Measurements from ENCODE around the gene IFI6. TPM values are rescaled to one million over a fixed set of nuclear protein-coding genes. Genes with fewer than 3 reads are reported as not detected.

The IFI6 gene
- total RNA-seq, 1 experiment from 2014 or later, result 4.3 TPM

GRCh38 chr1:27633640-27634176, 38.3 kb downstream of the IFI6 start:
- Histone ChIP-seq H2BK15ac (ENCODE audit: low read depth, low read length) (no peak overlapping the region), H3K27me3 (ENCODE audit: insufficient read depth, low read length) (peaks cover 19% of the 10 kb centered on the region; the same call in 1 of the 2 replicates), H3K79me2 (ENCODE audit: insufficient read depth, low read length) (no peaks in the 10 kb centered on the region), H2AK5ac (ENCODE audit: insufficient read length, low read length) (no peak overlapping the region), H4K5ac (ENCODE audit: insufficient read length, low read depth, low read length) (no peak overlapping the region), H3K27ac (ENCODE audit: insufficient read length, low read depth, low read length) (no peak overlapping the region), H4K8ac (replicated peaks; ENCODE audit: insufficient read length, low read depth, low read length) (no peak overlapping the region), H3K23me2 (ENCODE audit: insufficient read length, low read depth, low read length, poor library complexity, severe bottlenecking) (peaks cover 8% of the 10 kb centered on the region), H2BK120ac (ENCODE audit: low read depth, low read length, poor library complexity, severe bottlenecking) (no peak overlapping the region), H2AFZ (ENCODE audit: low read length) (no peak overlapping the region), H3K4me2 (ENCODE audit: insufficient read depth, insufficient read length, low read length) (peak overlapping the region; percentile 38), H3K23ac (ENCODE audit: insufficient read length, low read depth, low read length) (no peak overlapping the region), H3K56ac (ENCODE audit: insufficient read length, low read depth, low read length) (no peak overlapping the region), H3K14ac (ENCODE audit: insufficient read depth, low read length) (no peak overlapping the region), H3T11ph (ENCODE audit: low read length) (no peak overlapping the region), H2BK5ac (ENCODE audit: insufficient read length, low read length) (no peak overlapping the region), H2BK20ac (ENCODE audit: low read depth, low read length, poor library complexity, severe bottlenecking) (no peak overlapping the region), H3K79me1 (ENCODE audit: insufficient read depth, low read depth, low read length, poor library complexity, severe bottlenecking) (no peaks in the 10 kb centered on the region), H4K91ac (ENCODE audit: insufficient read length, low read depth, low read length) (no peak overlapping the region), H4K20me1 (ENCODE audit: control insufficient read depth, insufficient read depth, insufficient read length) (no peaks in the 10 kb centered on the region), H3K4me1 (ENCODE audit: insufficient read depth, low read length) (peaks cover 5% of the 10 kb centered on the region; the same call in 1 of the 2 replicates), H3K4ac (ENCODE audit: low read depth, low read length) (no peak overlapping the region), H3K9ac (ENCODE audit: extremely low read depth, insufficient read length, low read length) (no peak overlapping the region), H2BK12ac (ENCODE audit: insufficient read length, low read depth, low read length) (no peak overlapping the region), H3K18ac (ENCODE audit: insufficient read length, low read depth, low read length) (no peak overlapping the region), H3K9me3 (ENCODE audit: control insufficient read depth, low read depth, low read length) (no peaks in the 10 kb centered on the region)
- WGBS (ENCODE audit: extremely low coverage, insufficient read length, low lambda C conversion rate), result no CpG with 5 or more reads among the region's 17 CpGs
- no peak for DNase-seq
- TF ChIP-seq CTCF (conservative IDR thresholded peaks at IDR 0.05), result no peak
- Mint-ChIP-seq H3K27me3 (ENCODE audit: low read depth) (peaks cover 27% of the 10 kb centered on the region), H3K9me3 (no peaks in the 10 kb centered on the region), H3K4me3 (peak overlapping the region; percentile 52 to 74), H3K36me3 (ENCODE audit: insufficient read depth in 1 of 3, low read depth in 3 of 3) (no peaks in the 10 kb centered on the region; a peak in 1 of 7 replicates), H3K27ac (no peak overlapping the region), H3K4me1 (peaks cover 22 to 41% of the 10 kb centered on the region in 2 experiments)

Measured in H9 (cell line).